SK-N-MC (cell line): ENCODE data around the gene VNN1.
A peak's percentile ranks its signal among the peaks of the same experiment; 100 is the strongest.

Experiments
- DNase-seq: peaks from one replicate; pipeline ENCODE4 v3.0.0-alpha.2; 2011; ENCODE audit warnings: low read depth, low spot score
- H3K27ac ChIP-seq: fragments of 200-600 bp; sonication (generic); 2 replicates; pipeline ENCODE4 v1.5.1; 2016; ENCODE audit warnings: mixed run types
- H3K36me3 ChIP-seq: fragments of 200-600 bp; sonication (generic); 2 replicates; pipeline ENCODE4 v1.6.1; 2017; ENCODE audit warnings: antibody characterized with exemption, low read length, mixed read lengths; ENCODE audit not compliant: insufficient read depth
- H3K4me3 ChIP-seq: fragments of 200-600 bp; sonication (generic); 2 replicates; pipeline ENCODE4 v1.5.1; 2016
- H3K9ac ChIP-seq: fragments of 200-600 bp; sonication (generic); 2 replicates; pipeline ENCODE4 v1.8.0; 2017; ENCODE audit warnings: mixed run types, mixed read lengths; ENCODE audit not compliant: insufficient read length
- H3K9me3 ChIP-seq: fragments of 200-600 bp; sonication (generic); 2 replicates; pipeline ENCODE4 v1.6.1; 2017; ENCODE audit warnings: low read depth, mild to moderate bottlenecking, antibody characterized with exemption, low read length, moderate library complexity, mixed read lengths
- EZH2 ChIP-seq: fragments of 200-600 bp; sonication (generic); IDR thresholded peaks from one replicate; pipeline ENCODE4 v1.6.1; 2017; ENCODE audit warnings: antibody characterized with exemption
- FOXP2 ChIP-seq: optimal IDR thresholded peaks from 2 replicates; pipeline ENCODE3; 2011; ENCODE audit warnings: mild to moderate bottlenecking, moderate library complexity; ENCODE audit not compliant: insufficient read depth; ENCODE audit errors: extremely low read length, control extremely low read depth
- POLR2AphosphoS5 ChIP-seq: IDR thresholded peaks from 2 replicates; pipeline ENCODE4 v1.6.1; 2012; ENCODE audit warnings: mild to moderate bottlenecking, low read depth, low read length, borderline replicate concordance

Gene VNN1

DNA sequence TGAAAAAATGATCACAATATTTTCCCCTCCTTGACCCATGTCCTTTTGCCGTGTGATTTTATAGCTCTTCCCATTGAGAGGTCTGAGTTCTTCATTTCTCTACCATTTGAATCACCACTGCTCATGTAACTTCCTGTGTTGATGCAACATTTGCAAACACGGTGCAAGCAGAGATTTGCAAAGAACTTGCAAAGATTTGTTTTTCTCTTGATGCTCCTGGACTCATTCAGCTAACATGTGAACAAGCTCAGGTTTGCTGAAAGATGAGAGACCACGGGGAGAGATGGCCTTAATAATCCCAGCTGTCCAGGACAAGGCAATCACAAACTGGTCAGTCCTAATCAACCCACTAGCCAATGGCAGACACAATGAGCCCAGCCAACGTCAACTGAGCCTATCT, 35.3 kb upstream of the VNN1 start:
- TF ChIP-seq FOXP2, result no peak
- TF ChIP-seq POLR2AphosphoS5, result no peak
- no peak for TF ChIP-seq EZH2

DNA sequence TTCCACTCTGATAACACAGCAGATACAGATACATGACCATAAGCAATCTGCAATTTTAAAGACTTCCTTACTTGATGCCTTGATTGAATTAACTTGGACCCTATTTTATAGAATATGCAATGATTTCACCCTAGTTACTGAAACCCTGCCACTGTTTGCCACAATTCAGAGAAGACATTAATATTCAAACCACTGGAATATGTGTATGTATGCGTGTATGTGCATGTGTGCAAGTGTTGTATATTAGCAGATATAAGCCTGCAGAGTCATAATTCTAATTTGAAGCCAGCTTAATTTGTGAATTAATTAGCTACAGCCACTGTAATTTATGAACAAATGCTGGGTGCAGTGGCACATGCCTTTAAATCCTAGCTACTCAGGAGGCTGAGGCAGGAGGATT, 34.6 kb upstream of the VNN1 start:
- H3K9ac ChIP-seq, result no peak overlapping the region
- no peaks in the 10 kb centered on the region for H3K9me3 ChIP-seq
- TF ChIP-seq FOXP2 (no peak), POLR2AphosphoS5 (no peak), EZH2 (no peak)
- no peak overlapping the region for H3K27ac ChIP-seq
- no peaks in the 10 kb centered on the region for H3K36me3 ChIP-seq
- no peak overlapping the region for H3K4me3 ChIP-seq
- DNase-seq, result no peak

More for the DNA sequence above, 35.3 kb upstream of the VNN1 start:
- H3K36me3 ChIP-seq, result no peaks in the 10 kb centered on the region
- no peak overlapping the region for H3K27ac ChIP-seq
- no peak overlapping the region for H3K4me3 ChIP-seq
- DNase-seq, result no peak
- no peaks in the 10 kb centered on the region for H3K9me3 ChIP-seq
- H3K9ac ChIP-seq, result no peak overlapping the region

GRCh38 chr6:132746048-132746447, 32.2 kb upstream of the VNN1 start:
- DNase-seq, result peak; percentile 8
- H3K27ac ChIP-seq, result no peak overlapping the region
- H3K36me3 ChIP-seq, result no peaks in the 10 kb centered on the region

DNA sequence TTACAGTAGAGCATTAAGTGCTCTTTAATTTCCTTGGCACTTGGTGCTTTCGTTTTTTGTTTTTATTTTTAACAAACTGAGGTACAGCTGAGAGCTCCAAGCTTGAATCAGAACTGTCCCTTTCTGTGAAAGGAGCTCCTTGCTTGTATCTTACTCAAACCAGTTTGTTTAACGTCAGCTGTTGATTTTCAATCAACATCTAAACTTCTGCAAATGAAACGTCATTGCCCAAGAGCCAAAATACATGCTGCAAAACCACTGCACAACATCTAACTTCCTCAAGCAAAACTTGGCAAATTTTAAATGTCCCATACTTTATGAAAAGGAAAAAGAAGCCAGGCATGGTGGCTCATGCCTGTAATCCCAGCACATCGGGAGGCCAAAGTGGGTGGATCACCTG, 28.6 kb upstream of the VNN1 start:
- H3K9ac ChIP-seq, result no peak overlapping the region
- no peak for DNase-seq
- no peaks in the 10 kb centered on the region for H3K9me3 ChIP-seq

More at GRCh38 chr6:132746048-132746447, 32.2 kb upstream of the VNN1 start:
- H3K4me3 ChIP-seq, result no peak overlapping the region
- TF ChIP-seq POLR2AphosphoS5 (no peak), EZH2 (no peak), FOXP2 (no peak)
- no peak overlapping the region for H3K9ac ChIP-seq
- no peaks in the 10 kb centered on the region for H3K9me3 ChIP-seq

GRCh38 chr6:132741281-132741680, 27.4 kb upstream of the VNN1 start:
- Histone ChIP-seq H3K9me3 (no peaks in the 10 kb centered on the region), H3K36me3 (no peaks in the 10 kb centered on the region), H3K27ac (no peak overlapping the region), H3K9ac (no peak overlapping the region), H3K4me3 (no peak overlapping the region)
- TF ChIP-seq EZH2, result no peak
- TF ChIP-seq POLR2AphosphoS5, result no peak
- TF ChIP-seq FOXP2, result no peak
- no peak for DNase-seq

More for the DNA sequence above, 28.6 kb upstream of the VNN1 start:
- Histone ChIP-seq H3K27ac (no peak overlapping the region), H3K4me3 (no peak overlapping the region), H3K36me3 (no peaks in the 10 kb centered on the region)
- TF ChIP-seq POLR2AphosphoS5, result no peak
- TF ChIP-seq EZH2, result no peak
- no peak for TF ChIP-seq FOXP2

GRCh38 chr6:132736239-132736638, 22.4 kb upstream of the VNN1 start:
- Histone ChIP-seq H3K9me3 (no peaks in the 10 kb centered on the region), H3K36me3 (no peaks in the 10 kb centered on the region), H3K27ac (no peak overlapping the region), H3K9ac (no peak overlapping the region), H3K4me3 (no peak overlapping the region)
- TF ChIP-seq FOXP2 (no peak), POLR2AphosphoS5 (no peak), EZH2 (no peak)
- no peak for DNase-seq

DNA sequence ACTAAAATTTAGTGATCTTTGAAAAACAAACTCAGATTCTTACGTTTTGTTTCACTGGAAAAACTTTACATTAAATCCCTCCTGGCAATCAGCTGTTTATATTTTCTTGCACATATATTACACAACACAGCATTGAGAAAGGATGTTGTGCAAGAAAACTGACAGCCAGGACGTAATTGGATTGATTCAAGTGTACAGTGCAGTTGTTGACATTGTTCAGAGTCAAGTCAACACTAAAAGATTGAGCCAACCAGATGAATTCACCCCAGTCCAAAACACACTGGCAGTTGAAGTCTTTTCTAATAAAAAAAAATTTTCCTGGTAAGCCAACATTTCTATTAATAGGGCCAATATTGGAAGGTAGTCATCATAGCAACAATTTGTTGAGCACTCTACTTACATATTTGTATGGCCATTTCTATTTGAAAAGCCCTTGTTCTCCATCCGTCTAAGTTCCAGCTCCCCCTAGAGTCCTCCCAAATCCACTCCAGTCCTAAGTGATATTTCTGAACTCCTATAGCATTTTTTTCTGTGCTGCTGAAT, 20.9 kb upstream of the VNN1 start:
- DNase-seq, result no peak
- no peak overlapping the region for H3K4me3 ChIP-seq
- no peak overlapping the region for H3K27ac ChIP-seq
- TF ChIP-seq POLR2AphosphoS5 (no peak), FOXP2 (no peak), EZH2 (no peak)
- no peak overlapping the region for H3K9ac ChIP-seq
- H3K36me3 ChIP-seq, result no peaks in the 10 kb centered on the region
- H3K9me3 ChIP-seq, result no peaks in the 10 kb centered on the region

DNA sequence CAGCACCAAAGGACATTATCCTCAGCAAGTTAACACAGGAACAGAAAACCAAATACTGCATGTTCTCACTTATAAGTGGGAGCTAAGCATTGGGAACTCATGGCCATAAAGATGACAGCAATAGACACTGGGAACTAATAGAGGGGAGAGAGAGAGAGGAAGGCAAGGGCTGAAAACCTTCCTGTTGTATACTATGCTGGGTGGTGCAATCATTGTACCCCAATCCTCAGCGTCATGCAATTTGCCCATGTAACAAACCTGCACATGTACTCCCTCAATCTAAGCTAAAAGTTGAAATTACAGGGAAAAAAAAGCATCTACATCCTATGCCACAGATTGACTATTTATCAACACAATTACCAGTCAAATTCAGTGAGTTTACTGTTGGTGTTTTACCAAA, 20.0 kb upstream of the VNN1 start:
- no peaks in the 10 kb centered on the region for H3K9me3 ChIP-seq
- no peaks in the 10 kb centered on the region for H3K36me3 ChIP-seq
- H3K27ac ChIP-seq, result no peak overlapping the region
- no peak overlapping the region for H3K4me3 ChIP-seq
- no peak for DNase-seq
- no peak for TF ChIP-seq POLR2AphosphoS5
- no peak for TF ChIP-seq EZH2
- TF ChIP-seq FOXP2, result no peak
- H3K9ac ChIP-seq, result no peak overlapping the region

GRCh38 chr6:132733283-132733682, 19.4 kb upstream of the VNN1 start:
- no peak for DNase-seq
- no peaks in the 10 kb centered on the region for H3K9me3 ChIP-seq
- H3K36me3 ChIP-seq, result no peaks in the 10 kb centered on the region
- no peak overlapping the region for H3K4me3 ChIP-seq
- no peak overlapping the region for H3K9ac ChIP-seq
- H3K27ac ChIP-seq, result no peak overlapping the region
- no peak for TF ChIP-seq POLR2AphosphoS5
- no peak for TF ChIP-seq FOXP2
- TF ChIP-seq EZH2, result no peak
